SK-N-SH treated with all-trans-retinoic acid at 6 μM for 48 hours (cell line): ENCODE results near the gene TXNRD2.
"Not testable (repeated sequence)": the region's sequence is repeated elsewhere in the genome, so short reads cannot be mapped to it uniquely, and the experiment has no call there.

Experiments
- ATAC-seq: fragments of 200-7000 bp; cut with Tn5 transposase; 3 replicates; pipeline ENCODE4 v1.9.1; 2020; ENCODE audit warnings: mild to moderate bottlenecking, moderate library complexity
- ARNTL ChIP-seq: fragments of 450-650 bp; formaldehyde crosslinking; IDR thresholded peaks from 2 replicates; pipeline ENCODE4 v1.5.0; 2020; ENCODE audit warnings: low read depth, mild to moderate bottlenecking, moderate library complexity, borderline replicate concordance
- CREB5 ChIP-seq: fragments of 250-450 bp; sonication (Bioruptor Pico); IDR thresholded peaks from 2 replicates; pipeline ENCODE4 v1.5.1; 2020; ENCODE audit warnings: low read depth, mild to moderate bottlenecking, moderate library complexity
- GLIS3 ChIP-seq: fragments of 250-450 bp; sonication (Bioruptor Pico); IDR thresholded peaks from 2 replicates; pipeline ENCODE4 v1.5.0; 2020; ENCODE audit warnings: mild to moderate bottlenecking, moderate library complexity
- ISL1 ChIP-seq: fragments of 250-450 bp; sonication (Bioruptor Pico); IDR thresholded peaks from 2 replicates; pipeline ENCODE4 v2.1.2; 2022; ENCODE audit warnings: mild to moderate bottlenecking, moderate library complexity
- PATZ1 ChIP-seq: fragments of 250-450 bp; sonication (Bioruptor Pico); IDR thresholded peaks from 2 replicates; pipeline ENCODE4 v1.8.0; 2020; ENCODE audit warnings: mild to moderate bottlenecking, moderate library complexity, borderline replicate concordance
- POU6F1 ChIP-seq: fragments of 250-450 bp; sonication (Bioruptor Pico); IDR thresholded peaks from 2 replicates; pipeline ENCODE4 v1.8.0; 2021; ENCODE audit warnings: low read depth, mild to moderate bottlenecking, moderate library complexity, borderline replicate concordance
- PPARA ChIP-seq: fragments of 250-450 bp; sonication (Bioruptor Pico); IDR thresholded peaks from 2 replicates; pipeline ENCODE4 v1.5.0; 2020; ENCODE audit warnings: mild to moderate bottlenecking, borderline replicate concordance
- TCF4 ChIP-seq: fragments of 250-450 bp; sonication (Bioruptor Pico); IDR thresholded peaks from 2 replicates; pipeline ENCODE4 v1.8.0; 2021; ENCODE audit warnings: mild to moderate bottlenecking, moderate library complexity, borderline replicate concordance
- TOX ChIP-seq: fragments of 250-450 bp; sonication (Bioruptor Pico); IDR thresholded peaks from 2 replicates; pipeline ENCODE4 v1.8.0; 2021; ENCODE audit warnings: mild to moderate bottlenecking, moderate library complexity, borderline replicate concordance
- ZC3H10 ChIP-seq: fragments of 250-450 bp; sonication (Bioruptor Pico); IDR thresholded peaks from 2 replicates; pipeline ENCODE4 v1.5.1; 2021; ENCODE audit warnings: mild to moderate bottlenecking, moderate library complexity
- ZFP3 ChIP-seq: fragments of 250-450 bp; sonication (Bioruptor Pico); IDR thresholded peaks from 2 replicates; pipeline ENCODE4 v1.5.0; 2020; ENCODE audit warnings: mild to moderate bottlenecking, moderate library complexity
- ZFP30 ChIP-seq: fragments of 450-650 bp; formaldehyde crosslinking; IDR thresholded peaks from 2 replicates; pipeline ENCODE4 v1.5.0; 2022; ENCODE audit warnings: mild to moderate bottlenecking, moderate library complexity

TXNRD2 gene

GRCh38 chr22:19884161-19884953 lies 57.3 kb downstream of the TXNRD2 start:
- TF ChIP-seq GLIS3 (CRISPR knock-in tag) (no peak), ZFP30 (CRISPR knock-in tag) (no peak), PPARA (CRISPR knock-in tag) (no peak), CREB5 (CRISPR knock-in tag) (no peak)
- TF ChIP-seq, all 23 proteins: peak for 0
- ATAC-seq = no peak

- not testable (repeated sequence) for ATAC-seq
These were observed 58.2 kb downstream of the TXNRD2 start for GRCh38 chr22:19883446-19883845.

GRCh38 chr22:19882446-19883381 lies 58.9 kb downstream of the TXNRD2 start:
- ATAC-seq = no peak
- TF ChIP-seq PATZ1 (CRISPR knock-in tag) (no peak), TOX (CRISPR knock-in tag) (no peak), ZFP3 (CRISPR knock-in tag) (no peak), ZC3H10 (CRISPR knock-in tag) (no peak), TCF4 (no peak)

GRCh38 chr22:19880786-19881569 lies 60.6 kb downstream of the TXNRD2 start:
- TF ChIP-seq CREB5 (CRISPR knock-in tag) = no peak
- no peak for TF ChIP-seq POU6F1
- TF ChIP-seq PATZ1 (CRISPR knock-in tag) = peak; percentile 62; the same call in 1 of the 2 replicates
- TF ChIP-seq ISL1 (CRISPR knock-in tag) = peak; percentile 33; the same call in 1 of the 2 replicates
- TF ChIP-seq ARNTL (CRISPR knock-in tag) = no peak
- peak; percentile 92 for ATAC-seq
